ENCODE data around the gene RSRC1. TPM values are rescaled to one million over a fixed set of nuclear protein-coding genes. Genes with fewer than 3 reads are reported as not detected.
"Not testable (repeated sequence)": the region's sequence is repeated elsewhere in the genome, so short reads cannot be mapped to it uniquely, and the experiment has no call there.

RSRC1 gene
- total RNA-seq (10 to 100 TPM; 16.1 to 26.3 (median 19.4) TPM), polyA plus RNA-seq (10 to 100 TPM; 12.9 to 27.2 (median 19.8) TPM)
- long read RNA-seq, donor 1, partial matches to known transcripts, result 0 of 6 reads
- long read RNA-seq, donor 1, other reads (novel, unspliced or antisense), result 0 of 6 reads
- long read RNA-seq, donor 2, partial matches to known transcripts, result 3 of 12 reads
- long read RNA-seq, donor 2, other reads (novel, unspliced or antisense), result 1 of 12 reads

- TF ChIP-seq, protein P1, sequence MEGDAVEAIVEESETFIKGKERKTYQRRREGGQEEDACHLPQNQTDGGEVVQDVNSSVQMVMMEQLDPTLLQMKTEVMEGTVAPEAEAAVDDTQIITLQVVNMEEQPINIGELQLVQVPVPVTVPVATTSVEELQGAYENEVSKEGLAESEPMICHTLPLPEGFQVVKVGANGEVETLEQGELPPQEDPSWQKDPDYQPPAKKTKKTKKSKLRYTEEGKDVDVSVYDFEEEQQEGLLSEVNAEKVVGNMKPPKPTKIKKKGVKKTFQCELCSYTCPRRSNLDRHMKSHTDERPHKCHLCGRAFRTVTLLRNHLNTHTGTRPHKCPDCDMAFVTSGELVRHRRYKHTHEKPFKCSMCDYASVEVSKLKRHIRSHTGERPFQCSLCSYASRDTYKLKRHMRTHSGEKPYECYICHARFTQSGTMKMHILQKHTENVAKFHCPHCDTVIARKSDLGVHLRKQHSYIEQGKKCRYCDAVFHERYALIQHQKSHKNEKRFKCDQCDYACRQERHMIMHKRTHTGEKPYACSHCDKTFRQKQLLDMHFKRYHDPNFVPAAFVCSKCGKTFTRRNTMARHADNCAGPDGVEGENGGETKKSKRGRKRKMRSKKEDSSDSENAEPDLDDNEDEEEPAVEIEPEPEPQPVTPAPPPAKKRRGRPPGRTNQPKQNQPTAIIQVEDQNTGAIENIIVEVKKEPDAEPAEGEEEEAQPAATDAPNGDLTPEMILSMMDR (IDR thresholded peaks at IDR 0.05), result no peak
- H3K27me3 ChIP-seq (ENCODE audit: insufficient read depth in 3 of 3, low read length in 2 of 3), result peaks cover 9 to 42% (median 20%) of the 10 kb centered on the region in 3 donors
- H3K36me3 ChIP-seq (ENCODE audit: insufficient read depth in 1 of 2, low read depth in 1 of 2), result no peaks in the 10 kb centered on the region
- peak; percentile 91 to 96 (median 94) for ATAC-seq
- peaks cover 15% of the 10 kb centered on the region for H3K4me1 ChIP-seq
- H3K9me3 ChIP-seq, result no peaks in the 10 kb centered on the region
- peak; percentile 84 to 91 for DNase-seq
- 0% methylated on average over 51 to 57 of the region's 57 CpGs for WGBS, 3 donors
- peak within 1 kb of the TSS; percentile 80 for H3K4me3 ChIP-seq
- intact Hi-C loops (cut with DNase I), result loop anchor here in 1 of 2 donors (10.0 kb wide), 1 partner anchor 495 kb away; no protein-coding TSS in a partner anchor
- H3K27ac ChIP-seq, result peak within 1 kb of the TSS; percentile 75
Observed at GRCh38 chr3:158109804-158110657, at the start of gene RSRC1. TSS of gene RSRC1 (plus strand) at chr3:158110089. CDS start at chr3:158122105, 12,016 bp downstream.

- ATAC-seq; H3K36me3 ChIP-seq (ENCODE audit: insufficient read depth in 1 of 2, low read depth in 1 of 2); H3K27ac ChIP-seq; H3K27me3 ChIP-seq (ENCODE audit: insufficient read depth in 3 of 3, low read length in 2 of 3); H3K4me3 ChIP-seq; H3K9me3 ChIP-seq; intact Hi-C loops (cut with DNase I); H3K4me1 ChIP-seq; DNase-seq: not testable (repeated sequence)
- 89 to 95% (median 92%) methylated on average over 2 of the region's 2 CpGs for WGBS, 3 donors
Observed at GRCh38 chr3:158065574-158065973, 44.3 kb upstream of the RSRC1 start.

- no peak for DNase-seq
- ATAC-seq, result no peak
- Histone ChIP-seq H3K4me3 (no peak overlapping the region), H3K36me3 (ENCODE audit: insufficient read depth in 1 of 2, low read depth in 1 of 2) (no peaks in the 10 kb centered on the region), H3K27me3 (ENCODE audit: insufficient read depth in 3 of 3, low read length in 2 of 3) (peaks cover 1 to 6% (median 3%) of the 10 kb centered on the region in 3 donors), H3K4me1 (no peaks in the 10 kb centered on the region), H3K27ac (no peak overlapping the region), H3K9me3 (no peaks in the 10 kb centered on the region)
- TF ChIP-seq, protein P1 (IDR thresholded peaks at IDR 0.05), result no peak
- intact Hi-C loops (cut with DNase I), result no loop called here
Observed at GRCh38 chr3:158072790-158073189, 37.1 kb upstream of the RSRC1 start.

- H3K9me3 ChIP-seq, result no peaks in the 10 kb centered on the region
- H3K27ac ChIP-seq, result no peak overlapping the region
- DNase-seq (no peak), ATAC-seq (no peak)
- no peaks in the 10 kb centered on the region for H3K4me1 ChIP-seq
- 57 to 65% (median 61%) methylated on average over 1 of the region's 1 CpG for WGBS, 3 donors
- TF ChIP-seq, protein P1 (IDR thresholded peaks at IDR 0.05), result no peak
- intact Hi-C loops (cut with DNase I), result no loop called here
- H3K36me3 ChIP-seq (ENCODE audit: insufficient read depth in 1 of 2, low read depth in 1 of 2), result no peaks in the 10 kb centered on the region
- H3K27me3 ChIP-seq (ENCODE audit: insufficient read depth in 3 of 3, low read length in 2 of 3), result peaks cover 1 to 6% (median 3%) of the 10 kb centered on the region in 3 donors
- H3K4me3 ChIP-seq, result no peak overlapping the region
Observed at GRCh38 chr3:158074591-158074990, 35.3 kb upstream of the RSRC1 start.

DNA sequence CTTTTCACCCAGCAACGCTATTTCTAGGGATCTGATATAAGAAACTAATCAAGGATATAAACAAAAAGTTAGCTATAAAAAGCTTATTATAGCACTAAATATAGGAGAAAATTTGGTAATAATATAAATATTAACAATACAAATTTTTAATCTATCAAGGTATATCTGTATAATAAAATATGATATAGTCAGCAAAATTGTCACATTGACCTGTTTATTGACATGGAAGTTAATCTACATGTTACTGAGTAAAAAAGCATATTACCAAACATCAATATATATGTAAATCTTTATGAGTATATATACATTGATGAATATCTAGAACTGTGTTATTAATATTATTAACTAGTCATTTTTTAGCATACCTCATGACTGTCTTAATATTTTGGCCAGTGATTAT is 30.3 kb upstream of the RSRC1 start:
- TF ChIP-seq, protein P1 (IDR thresholded peaks at IDR 0.05), result no peak
- no peaks in the 10 kb centered on the region for H3K9me3 ChIP-seq
- no peaks in the 10 kb centered on the region for H3K36me3 ChIP-seq (ENCODE audit: insufficient read depth in 1 of 2, low read depth in 1 of 2)
- 82 to 92% (median 85%) methylated on average over 1 of the region's 1 CpG for WGBS, 3 donors
- peaks cover 0 to 7% (median 5%) of the 10 kb centered on the region in 3 donors for H3K27me3 ChIP-seq (ENCODE audit: insufficient read depth in 3 of 3, low read length in 2 of 3)
- H3K4me1 ChIP-seq, result no peaks in the 10 kb centered on the region
- intact Hi-C loops (cut with DNase I), result no loop called here
- H3K27ac ChIP-seq, result no peak overlapping the region
- DNase-seq, result no peak
- no peak overlapping the region for H3K4me3 ChIP-seq
- no peak for ATAC-seq
